HG03571 (cell line): Measurements from ENCODE around the gene GGT5.
"Not testable (repeated sequence)": the region's sequence is repeated elsewhere in the genome, so short reads cannot be mapped to it uniquely, and the experiment has no call there.

ENCODE experiments used
- ATAC-seq: cut with Tn5 transposase; IDR thresholded peaks from one replicate; pipeline ENCODE4 v1.9.1; 2021; ENCODE audit not compliant: unreplicated experiment

The GGT5 gene

GRCh38 chr22:24245030-24245431 lies at the start of gene GGT5:
GGT5 (minus strand) TSS chr22:24245082; CDS start chr22:24244725, 357 bp downstream.
- not testable (repeated sequence) for ATAC-seq

GRCh38 chr22:24292202-24292830 lies 47.4 kb upstream of the GGT5 start:
- not testable (repeated sequence) for ATAC-seq

DNA sequence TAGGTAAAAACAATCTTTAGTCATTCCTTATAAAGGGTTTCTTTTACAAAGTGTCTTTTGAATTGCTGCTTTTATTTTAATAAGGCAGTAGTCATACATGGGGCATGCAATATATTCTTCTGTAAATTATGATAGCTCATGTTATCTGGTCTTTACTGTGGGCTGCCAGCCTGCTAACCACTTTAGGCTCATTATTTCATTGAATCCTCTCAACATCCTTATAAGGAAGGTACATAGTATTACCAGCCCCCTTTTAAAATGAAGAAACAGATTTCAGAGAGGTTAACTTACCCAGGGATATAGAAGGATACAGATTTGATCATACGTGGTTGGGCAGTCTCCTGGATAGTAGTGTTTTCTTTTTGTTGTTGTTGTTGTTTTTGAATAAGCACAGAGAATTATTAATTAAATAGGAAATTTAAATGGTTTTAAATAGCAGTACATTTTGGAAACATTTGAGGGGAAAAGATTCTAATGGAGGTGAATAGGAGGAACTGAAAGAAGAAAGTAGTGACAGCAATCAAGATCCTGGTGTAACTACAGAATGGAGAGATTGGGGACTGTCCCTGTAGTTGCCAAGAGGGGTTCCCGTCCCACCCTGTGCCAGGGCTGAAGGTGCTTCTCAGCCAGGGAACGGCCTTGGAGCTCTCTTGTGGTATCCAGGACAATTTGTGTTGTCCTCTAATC lies 46.8 kb upstream of the GGT5 start:
- ATAC-seq, result no peak

DNA sequence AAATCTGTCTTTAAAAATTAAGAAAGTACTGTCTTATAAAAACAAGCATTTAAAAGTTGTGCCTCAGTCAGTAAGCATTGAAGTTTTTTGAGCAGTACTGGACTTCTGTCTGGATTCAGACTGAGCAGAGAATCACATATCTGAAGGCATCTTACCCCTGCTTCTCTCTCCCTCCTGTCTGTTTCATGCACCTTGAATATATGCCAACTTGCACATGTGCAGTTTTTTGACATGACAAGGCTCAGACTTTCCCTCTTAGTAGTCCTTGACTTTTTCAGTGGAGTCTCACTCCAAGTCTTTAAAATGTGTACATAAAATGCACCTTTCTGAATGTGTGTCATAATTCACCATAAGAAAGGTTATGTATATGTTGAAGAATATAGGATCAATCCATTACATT lies 45.6 kb upstream of the GGT5 start:
- no peak for ATAC-seq

DNA sequence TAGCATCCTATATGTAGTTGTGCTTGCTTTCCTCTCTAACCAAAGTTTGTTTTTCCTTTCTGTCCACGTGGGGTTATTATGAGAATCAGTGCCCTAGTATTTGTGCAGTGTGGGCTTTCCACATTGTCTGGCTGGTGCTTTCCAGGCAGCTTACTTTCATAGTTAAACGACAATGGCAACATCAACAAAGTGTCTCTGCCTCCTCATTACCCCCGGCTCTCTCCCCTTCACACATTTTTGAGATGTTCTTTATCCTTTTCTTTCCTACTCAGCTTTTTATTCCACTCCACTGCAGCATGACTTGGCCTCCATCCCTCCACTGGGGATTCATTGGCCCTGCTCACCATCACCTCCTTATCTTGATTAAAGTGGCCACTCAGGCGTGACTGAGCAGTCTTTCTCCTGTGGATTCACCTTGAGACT lies 44.9 kb upstream of the GGT5 start:
- no peak for ATAC-seq

DNA sequence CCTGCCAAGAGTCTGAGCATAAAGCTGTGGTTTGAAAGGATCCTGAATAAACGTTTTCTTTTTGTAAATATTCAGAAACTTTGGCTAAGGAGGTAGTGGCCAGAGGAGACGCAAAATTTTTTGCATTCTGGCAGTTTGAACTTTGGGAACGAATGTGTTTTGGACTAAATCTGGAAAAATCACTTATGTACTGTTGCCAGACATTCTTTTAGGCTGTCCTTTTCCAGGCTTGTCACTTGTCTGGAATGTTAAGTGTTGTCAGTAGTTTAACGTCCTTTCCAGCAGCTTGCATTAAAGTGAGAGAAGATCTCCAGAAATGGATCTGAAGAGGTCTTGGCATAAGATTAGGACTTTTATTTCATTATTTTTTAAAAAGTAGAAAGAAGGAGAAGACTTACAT lies 44.2 kb upstream of the GGT5 start:
- ATAC-seq, result no peak

- not testable (repeated sequence) for ATAC-seq
Observed at GRCh38 chr22:24287801-24288200, 42.9 kb upstream of the GGT5 start.

DNA sequence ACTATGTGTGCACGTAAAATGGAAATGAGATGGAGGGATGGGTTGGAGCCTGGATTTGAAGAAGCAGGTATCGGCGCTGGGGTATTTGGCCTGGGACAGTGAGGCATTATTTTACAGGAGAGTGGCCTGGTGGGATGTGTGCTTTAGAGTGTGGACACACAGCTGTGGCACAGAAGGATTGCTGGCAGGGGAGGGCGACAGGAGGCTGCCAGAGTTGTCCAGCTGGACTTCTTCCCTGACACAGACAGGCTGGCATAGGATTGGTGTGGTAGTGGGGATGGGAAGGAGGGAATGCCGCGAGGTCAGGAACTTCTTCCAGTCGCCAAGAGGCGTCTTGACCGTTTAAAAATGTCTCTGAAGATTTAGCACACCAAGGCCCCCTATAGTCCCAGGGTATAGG lies 42.3 kb upstream of the GGT5 start:
- not testable (repeated sequence) for ATAC-seq

DNA sequence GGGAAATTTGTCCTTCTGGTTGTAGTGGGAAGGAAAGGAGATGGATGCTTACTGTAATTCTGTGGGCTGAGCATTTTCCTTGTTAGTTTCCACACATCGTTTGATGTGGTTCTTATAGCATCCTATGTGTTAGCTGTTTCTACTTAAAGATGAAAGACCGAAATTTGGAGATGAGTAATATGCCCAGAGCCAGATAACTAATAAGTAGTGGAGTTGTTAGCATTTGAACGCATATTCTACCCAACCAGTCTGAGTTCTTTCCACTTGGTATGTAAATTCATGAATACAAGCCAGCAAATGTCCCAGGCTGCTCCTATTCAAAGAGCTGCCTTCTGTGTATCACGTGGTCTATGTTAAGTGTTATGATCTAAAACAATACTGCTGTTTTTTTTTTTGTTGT lies 40.4 kb upstream of the GGT5 start:
- no peak for ATAC-seq

DNA sequence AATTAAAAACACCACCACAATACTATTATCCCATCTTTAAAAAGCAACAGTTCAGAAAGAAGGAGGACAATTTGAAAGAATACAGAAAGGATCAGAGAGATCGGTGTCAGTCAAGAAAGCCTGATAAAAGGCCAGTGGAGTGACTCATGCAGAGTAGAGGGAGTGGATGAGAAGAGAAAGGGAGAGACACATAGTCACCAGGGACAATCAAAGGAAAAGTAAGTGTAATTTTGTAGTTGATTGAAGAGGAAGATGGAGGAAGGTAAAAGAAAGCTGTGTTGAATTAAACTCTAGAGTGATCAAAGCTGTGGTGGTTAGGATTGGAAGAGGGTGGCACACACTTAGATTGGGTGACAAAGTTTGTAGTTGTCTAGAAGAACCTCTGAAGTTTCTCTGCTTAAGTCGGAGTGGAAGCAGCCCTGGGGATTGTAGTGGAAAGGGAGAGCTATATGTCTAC lies 39.9 kb upstream of the GGT5 start:
- no peak for ATAC-seq

DNA sequence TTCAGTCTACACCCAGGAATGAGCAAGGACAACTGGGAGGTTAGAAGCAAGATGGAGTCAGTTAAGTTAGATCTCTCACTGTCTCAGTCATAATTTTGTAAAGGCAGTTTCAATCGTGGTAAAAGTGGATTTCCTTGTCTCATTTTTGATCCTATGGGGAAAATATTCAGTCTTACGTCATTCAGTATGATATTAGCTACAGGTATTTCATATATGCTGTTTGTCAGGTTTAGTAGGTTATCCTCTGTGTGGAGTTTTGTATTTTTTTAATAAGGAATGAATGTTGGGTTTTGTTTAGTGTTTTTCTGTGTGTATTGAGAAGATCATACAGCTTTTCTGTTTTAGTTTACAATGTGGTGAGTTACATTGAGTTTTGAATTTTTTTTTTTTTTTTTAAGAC lies 37.5 kb upstream of the GGT5 start:
- no peak for ATAC-seq

DNA sequence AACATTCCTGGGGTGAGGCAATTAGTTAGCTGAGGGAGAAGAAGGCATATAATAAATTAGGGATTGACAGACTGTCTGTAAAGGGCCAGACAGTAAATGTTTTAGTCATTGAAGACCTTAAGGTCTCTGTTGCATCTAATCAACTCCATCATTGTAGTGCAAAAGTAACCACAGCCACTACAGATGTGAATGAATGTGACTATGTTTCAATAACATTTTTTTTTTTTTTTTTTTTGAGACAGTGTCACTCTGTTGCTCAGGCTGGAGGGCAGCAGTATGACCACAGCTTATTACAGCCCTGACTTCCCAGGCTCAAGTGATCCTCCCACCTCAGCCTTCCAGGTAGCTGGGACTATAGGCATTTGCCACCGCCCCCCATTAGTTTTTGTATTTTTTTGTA lies 35.5 kb upstream of the GGT5 start:
- not testable (repeated sequence) for ATAC-seq

- ATAC-seq, result not testable (repeated sequence)
Observed at GRCh38 chr22:24274696-24275405, 30.0 kb upstream of the GGT5 start.

DNA sequence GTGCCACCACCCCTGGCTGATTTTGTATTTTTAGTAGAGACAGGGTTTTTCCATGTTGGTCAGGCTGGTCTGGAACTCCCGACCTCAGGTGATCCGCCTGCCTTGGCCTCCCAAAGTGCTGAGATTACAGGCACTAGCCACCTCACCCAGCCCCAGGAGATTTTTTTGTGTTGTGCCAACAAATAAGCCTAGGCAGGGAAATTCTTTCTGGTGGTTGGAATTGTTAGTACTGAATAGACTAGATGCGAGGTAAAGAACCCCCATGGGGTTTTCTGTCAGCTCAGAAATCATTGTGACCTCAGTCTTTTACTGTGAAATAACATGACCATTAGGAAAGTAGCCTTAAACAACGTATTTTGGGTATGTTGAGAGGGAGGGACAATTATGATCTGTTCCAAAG lies 29.0 kb upstream of the GGT5 start:
- not testable (repeated sequence) for ATAC-seq

DNA sequence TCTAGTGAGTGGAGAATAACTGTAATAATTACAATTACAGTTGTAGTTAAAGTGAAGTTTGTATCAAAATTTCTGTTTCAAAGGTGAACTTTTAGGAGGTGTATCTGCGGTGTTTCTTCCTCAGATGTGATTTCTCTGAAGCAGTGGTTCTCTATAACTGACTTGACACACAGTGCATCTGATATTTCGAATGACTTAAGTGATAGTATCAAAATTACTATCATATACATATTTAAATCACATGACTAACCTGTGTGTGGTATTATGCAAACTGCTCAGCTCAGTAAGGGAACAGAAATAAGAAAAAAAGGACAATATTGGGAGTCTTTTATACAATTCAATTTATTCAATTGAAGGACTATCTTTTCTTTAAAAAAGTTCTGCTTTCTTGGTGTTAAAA lies 28.1 kb upstream of the GGT5 start:
- not testable (repeated sequence) for ATAC-seq

- ATAC-seq, result no peak
Observed at GRCh38 chr22:24271386-24271854, 26.5 kb upstream of the GGT5 start.

DNA sequence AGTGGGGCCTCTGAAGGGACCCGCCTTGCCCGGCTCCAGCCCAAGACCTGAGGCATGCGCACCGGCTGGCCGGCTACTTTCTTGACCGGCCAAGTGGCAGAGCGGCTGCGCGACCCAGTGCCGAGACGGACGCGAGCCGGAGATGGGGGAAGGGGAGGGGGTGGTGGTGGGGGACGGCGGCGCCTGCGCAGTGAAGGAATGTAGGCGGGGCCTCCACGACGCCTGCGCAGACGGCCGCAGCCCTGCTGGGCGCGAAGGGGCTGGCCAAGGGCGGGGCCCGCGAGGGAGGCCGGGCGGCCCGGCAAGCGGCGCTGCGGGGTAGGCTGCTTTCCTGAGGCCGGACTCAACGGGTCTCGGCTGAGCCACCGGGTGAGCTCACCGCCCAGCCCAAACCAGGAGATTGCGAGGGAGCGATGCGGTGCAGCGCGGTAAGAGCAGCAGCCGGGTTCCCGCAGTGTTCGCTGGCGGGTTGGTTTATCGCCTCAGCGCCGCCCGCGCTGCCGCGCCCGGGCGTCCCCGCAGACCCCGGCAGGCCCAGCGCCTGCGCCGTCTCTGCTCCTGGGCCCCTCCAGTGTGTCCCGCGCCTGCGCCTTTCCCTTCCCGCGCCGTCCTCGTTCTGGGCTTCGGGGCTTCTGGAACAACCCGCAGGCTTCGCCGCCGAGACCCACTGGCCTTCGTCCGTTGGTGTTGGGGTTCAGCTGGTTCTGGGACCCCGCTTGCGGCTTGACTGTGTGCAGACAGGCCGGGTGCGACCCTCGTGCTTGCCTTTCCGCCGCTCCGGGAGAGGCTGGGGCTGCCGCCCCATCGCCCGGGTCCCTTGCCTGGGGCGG lies 25.9 kb upstream of the GGT5 start, which contains the start of gene SPECC1L:
Gene SPECC1L, plus strand, starts transcription at position 276 of the 830 bp plus-strand sequence. CDS start 31,401 bp downstream, outside the sequence.
- ATAC-seq, result peak; percentile 69

- not testable (repeated sequence) for ATAC-seq
Observed at GRCh38 chr22:24266495-24266894, 21.6 kb upstream of the GGT5 start.

DNA sequence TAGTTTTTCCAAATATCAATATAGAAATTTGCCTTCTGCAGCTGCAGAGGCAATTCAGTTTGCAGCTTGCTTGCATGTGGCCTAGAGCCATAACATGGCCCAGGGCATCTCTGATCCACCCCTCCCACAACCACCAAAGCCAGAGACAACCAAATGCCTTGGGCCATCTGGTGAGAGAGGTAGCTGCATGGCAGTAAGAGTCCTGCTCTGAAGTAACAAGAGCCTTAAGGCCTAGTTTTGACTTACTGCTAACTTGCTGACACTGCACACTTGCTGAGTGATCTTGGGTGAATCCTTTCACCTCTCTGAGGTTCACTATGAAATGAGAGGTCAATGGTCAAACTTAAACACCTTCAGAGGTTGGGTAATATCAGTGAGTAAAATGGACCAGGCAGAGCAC lies 20.9 kb upstream of the GGT5 start:
- no peak for ATAC-seq

- ATAC-seq, result not testable (repeated sequence)
Observed at GRCh38 chr22:24264329-24264896, 19.5 kb upstream of the GGT5 start.
